B cell (primary cell): ENCODE results near the gene SPATA2L.

Experiments used
- CTCF ChIP-seq: fragments of 200-600 bp; IDR thresholded peaks from one replicate; pipeline ENCODE4 v1.8.0; 2022; ENCODE audit warnings: antibody characterized with exemption, mild to moderate bottlenecking
- EZH2 ChIP-seq: IDR thresholded peaks from 2 replicates; pipeline ENCODE4 v1.6.1; 2012; ENCODE audit warnings: borderline replicate concordance, low read depth, mild to moderate bottlenecking, moderate library complexity, low read length; ENCODE audit not compliant: insufficient read depth, poor library complexity, severe bottlenecking

DNA sequence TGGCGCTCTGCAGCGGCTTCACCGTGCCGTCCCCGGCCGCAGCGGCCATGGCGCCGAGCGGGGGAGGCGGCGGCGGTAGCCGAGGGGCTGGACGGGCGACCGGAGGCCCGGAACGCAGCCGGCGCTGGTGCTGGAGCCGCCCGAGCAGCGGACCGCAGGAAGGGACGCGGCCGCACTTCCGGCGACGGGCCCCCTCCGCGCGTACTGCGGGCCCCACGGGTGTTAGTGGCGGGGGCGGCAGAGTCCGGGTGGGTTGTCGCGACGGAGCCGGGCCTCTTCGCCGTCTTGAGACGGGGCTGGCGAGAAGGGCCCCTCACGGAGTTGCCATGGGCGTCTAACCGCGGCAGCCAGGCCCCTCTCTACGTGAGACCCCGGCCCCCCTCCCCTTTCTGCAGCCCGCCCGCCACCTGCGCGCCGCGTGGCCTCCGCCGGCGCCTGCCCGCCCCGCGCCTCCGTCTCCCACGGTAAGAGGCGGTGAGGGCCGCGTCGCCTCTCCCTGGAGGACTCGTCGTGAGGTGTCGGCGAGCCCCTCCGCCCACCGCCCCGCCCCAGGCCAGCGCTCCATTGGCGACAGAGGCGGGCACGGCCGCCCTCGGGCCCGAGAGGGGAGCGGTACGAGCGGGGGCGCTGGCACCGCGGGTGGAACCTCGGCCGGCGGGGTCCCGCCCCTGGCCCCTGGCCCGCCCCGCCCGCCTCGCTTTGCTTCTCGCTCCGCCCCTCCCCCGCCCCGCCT lies 19.5 kb upstream of the SPATA2L start, which contains the start of the genes VPS9D1 and ZNF276:
- TF ChIP-seq CTCF = no peak
- TF ChIP-seq EZH2 = no peak
